ENCODE measurements around the gene PLEKHA5. TPM values are rescaled to one million over a fixed set of nuclear protein-coding genes. Genes with fewer than 3 reads are reported as not detected.

The PLEKHA5 gene
- total and polyA plus RNA-seq, 2 of the 4 experiments (the other 2 are of a cell fraction): 5.3 to 12.2 TPM

GRCh38 chr12:19148860-19149259 lies 19.3 kb downstream of the PLEKHA5 start:
- ChIA-PET CTCF (interaction anchor here (0.6 kb wide), 1 partner anchor 37 kb away, joined by 3 read pairs; no protein-coding TSS in a partner anchor), POLR2A (ENCODE audit: unreplicated experiment) (interaction anchor here (0.6 kb wide), 1 partner anchor 13 kb away, joined by 5 read pairs; no protein-coding TSS in a partner anchor)
- peaks cover 3% of the 10 kb centered on the region for H3K9me3 ChIP-seq (ENCODE audit: control insufficient read depth, insufficient read depth, low read length)
- no peaks in the 10 kb centered on the region for H3K27me3 ChIP-seq (ENCODE audit: control insufficient read depth, insufficient read depth, low read length)
- H3K36me3 ChIP-seq (ENCODE audit: control insufficient read depth, insufficient read depth, low read length): peaks cover 13% of the 10 kb centered on the region
- H3K4me2 ChIP-seq (ENCODE audit: low read depth, low read length): no peak overlapping the region
- no peak overlapping the region for H2AFZ ChIP-seq (replicated peaks; ENCODE audit: low read length, poor library complexity)
- no peak overlapping the region for H3K9ac ChIP-seq (ENCODE audit: low read depth, low read length)
- H4K8ac ChIP-seq (ENCODE audit: low read depth in 2 of 2, low read length in 2 of 2): no peak overlapping the region
- in situ Hi-C loops (cut with MboI; ENCODE audit: low sequenced_read_pairs): no loop called here
- dilution Hi-C loops (cut with HindIII; ENCODE audit: low sequenced_read_pairs, unreplicated experiment): no loop called here
- no peak overlapping the region for H2AK5ac ChIP-seq (ENCODE audit: low read depth, low read length)
- TF ChIP-seq RCOR1 (IDR thresholded peaks at IDR 0.05; ENCODE audit: insufficient replicate concordance, low read length): no peak
- TF ChIP-seq MAFK (IDR thresholded peaks at IDR 0.05; ENCODE audit: low read depth, low read length): no peak
- no peak for TF ChIP-seq SMC3 (IDR thresholded peaks at IDR 0.05; ENCODE audit: low read depth, low read length)
- no peak overlapping the region for H4K5ac ChIP-seq (ENCODE audit: low read depth, low read length)
- peaks cover 3% of the 10 kb centered on the region; the same call in 1 of the 2 replicates for H3K4me1 ChIP-seq (ENCODE audit: control insufficient read depth, insufficient read depth, low read length)
- H2BK20ac ChIP-seq (ENCODE audit: low read depth, low read length): no peak overlapping the region
- H3K79me1 ChIP-seq (ENCODE audit: low read depth in 1 of 2, low read length in 2 of 2): peaks cover 27 to 37% of the 10 kb centered on the region in 2 experiments
- H3K14ac ChIP-seq (replicated peaks; ENCODE audit: low read depth, low read length): no peak overlapping the region
- no peak overlapping the region for H2BK120ac ChIP-seq (ENCODE audit: low read depth, low read length)
- no peaks in the 10 kb centered on the region for H4K20me1 ChIP-seq (ENCODE audit: insufficient read depth, low read length)
- H2BK15ac ChIP-seq (ENCODE audit: low read depth, low read length): no peak overlapping the region
- no peak overlapping the region for H3K23ac ChIP-seq (ENCODE audit: low read depth, low read length)
- H2BK5ac ChIP-seq (ENCODE audit: low read depth, low read length, poor library complexity, severe bottlenecking): no peak overlapping the region
- H3K4ac ChIP-seq (ENCODE audit: low read depth, low read length): no peak overlapping the region
- intact Hi-C loops (cut with micrococcal nuclease): no loop called here
- ATAC-seq (ENCODE audit: low read depth) (no peak), DNase-seq (no peak)
- H3K27ac ChIP-seq (ENCODE audit: insufficient read depth, low read length): no peak overlapping the region
- no peak overlapping the region for H4K91ac ChIP-seq (ENCODE audit: insufficient read depth, low read depth, low read length)
- H3K4me3 ChIP-seq (ENCODE audit: insufficient read depth, low read depth, low read length): no peak overlapping the region
- no peak overlapping the region for H2AK9ac ChIP-seq (replicated peaks; ENCODE audit: low read depth, low read length, poor library complexity)
- no peak overlapping the region for H3K56ac ChIP-seq (ENCODE audit: extremely low read depth, insufficient read depth, low read length)
- BruUV-seq (replicated peaks): no TSS peak
- no peaks in the 10 kb centered on the region for H3K9me1 ChIP-seq (ENCODE audit: insufficient read depth, low read length)
- H3K18ac ChIP-seq (ENCODE audit: low read depth, low read length): no peak overlapping the region

All from IMR-90 (cell line).